OCI-LY7 (cell line): ENCODE data around the gene RAB6A.

Source experiments
- CTCF ChIP-seq: fragments of 200-600 bp; sonication (generic); conservative IDR thresholded peaks from 2 replicates; pipeline ENCODE4 v1.5.1; 2014; ENCODE audit warnings: mild to moderate bottlenecking, antibody characterized with exemption, low read length, moderate library complexity, mixed read lengths
- EZH2phosphoT487 ChIP-seq: fragments of 200-600 bp; sonication (generic); IDR thresholded peaks from 2 replicates; pipeline ENCODE4 v1.6.1; 2018; ENCODE audit warnings: low read depth, borderline replicate concordance, mild to moderate bottlenecking, mixed run types, antibody characterized with exemption, low read length, moderate library complexity, mixed read lengths

GRCh38 chr11:73715541-73715940 lies 45.3 kb downstream of the RAB6A start:
- TF ChIP-seq CTCF, result no peak
- TF ChIP-seq EZH2phosphoT487, result no peak
